Measurements from ENCODE around the gene SLC25A11. TPM values are rescaled to one million over a fixed set of nuclear protein-coding genes. Genes with fewer than 3 reads are reported as not detected.

SLC25A11 gene
- total RNA-seq, 1 experiment from 2014 or later = 75.1 TPM

- CTCF ChIA-PET = no interaction called here
- H3K4me2 ChIP-seq (ENCODE audit: low read length) = no peak overlapping the region
Observed at GRCh38 chr17:4974115-4974670, 34.3 kb upstream of the SLC25A11 start.

More at GRCh38 chr17:4974115-4974670, 34.3 kb upstream of the SLC25A11 start:
- DNase-seq (ENCODE audit: low read depth, low spot score) = no peak
- Histone ChIP-seq H3K9ac (ENCODE audit: low read length) (no peak overlapping the region), H3K4me3 (replicated peaks in 1 of 2; ENCODE audit: low read depth in 1 of 2, low read length in 2 of 2) (no peak overlapping the region), H3K9me2 (ENCODE audit: insufficient read depth) (no peaks in the 10 kb centered on the region), H3K27ac (ENCODE audit: low read depth, low read length) (no peak overlapping the region), H3K36me3 (ENCODE audit: control insufficient read depth in 1 of 2, insufficient read depth in 2 of 2, low read length in 2 of 2) (peaks cover 9 to 28% of the 10 kb centered on the region in 2 experiments; a peak in 2 of 4 replicates), H3K9me3 (ENCODE audit: control insufficient read depth in 1 of 2, insufficient read depth in 1 of 2, low read depth in 1 of 2, low read length in 2 of 2) (no peaks in the 10 kb centered on the region), H4K20me1 (ENCODE audit: insufficient read depth) (no peaks in the 10 kb centered on the region), H3K27me3 (ENCODE audit: insufficient read depth, low read length) (no peaks in the 10 kb centered on the region), H2AFZ (ENCODE audit: low read depth, low read length, poor library complexity, severe bottlenecking) (no peak overlapping the region), H3K4me1 (ENCODE audit: control insufficient read depth in 1 of 2, insufficient read depth in 2 of 2, low read length in 2 of 2) (peaks cover 4 to 7% of the 10 kb centered on the region in 2 experiments; a peak in 3 of 4 replicates), H3K79me2 (ENCODE audit: insufficient read depth, low read length) (no peaks in the 10 kb centered on the region)
- RAD21 ChIA-PET (ENCODE audit: low non-redundant PET in 1 of 2, low total read pairs in 2 of 2, uncharacterized antibody in 2 of 2, unreplicated experiment in 2 of 2) = no interaction called here
- no peak for ATAC-seq
- intact Hi-C loops (cut with micrococcal nuclease) = no loop called here
- TF ChIP-seq, protein P1, sequence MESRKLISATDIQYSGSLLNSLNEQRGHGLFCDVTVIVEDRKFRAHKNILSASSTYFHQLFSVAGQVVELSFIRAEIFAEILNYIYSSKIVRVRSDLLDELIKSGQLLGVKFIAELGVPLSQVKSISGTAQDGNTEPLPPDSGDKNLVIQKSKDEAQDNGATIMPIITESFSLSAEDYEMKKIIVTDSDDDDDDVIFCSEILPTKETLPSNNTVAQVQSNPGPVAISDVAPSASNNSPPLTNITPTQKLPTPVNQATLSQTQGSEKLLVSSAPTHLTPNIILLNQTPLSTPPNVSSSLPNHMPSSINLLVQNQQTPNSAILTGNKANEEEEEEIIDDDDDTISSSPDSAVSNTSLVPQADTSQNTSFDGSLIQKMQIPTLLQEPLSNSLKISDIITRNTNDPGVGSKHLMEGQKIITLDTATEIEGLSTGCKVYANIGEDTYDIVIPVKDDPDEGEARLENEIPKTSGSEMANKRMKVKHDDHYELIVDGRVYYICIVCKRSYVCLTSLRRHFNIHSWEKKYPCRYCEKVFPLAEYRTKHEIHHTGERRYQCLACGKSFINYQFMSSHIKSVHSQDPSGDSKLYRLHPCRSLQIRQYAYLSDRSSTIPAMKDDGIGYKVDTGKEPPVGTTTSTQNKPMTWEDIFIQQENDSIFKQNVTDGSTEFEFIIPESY (IDR thresholded peaks at IDR 0.05; ENCODE audit: extremely low read depth, insufficient replicate concordance, low read length) = no peak
- TF ChIP-seq ZFX (IDR thresholded peaks at IDR 0.05) = no peak
- TF ChIP-seq, protein P2, sequence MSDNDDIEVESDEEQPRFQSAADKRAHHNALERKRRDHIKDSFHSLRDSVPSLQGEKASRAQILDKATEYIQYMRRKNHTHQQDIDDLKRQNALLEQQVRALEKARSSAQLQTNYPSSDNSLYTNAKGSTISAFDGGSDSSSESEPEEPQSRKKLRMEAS (IDR thresholded peaks at IDR 0.05) = no peak
- no peak for TF ChIP-seq EGR1 (IDR thresholded peaks at IDR 0.05; ENCODE audit: low read depth)
- POLR2A ChIA-PET = no interaction called here
- no TSS peak for BruUV-seq (replicated peaks)
